Thoracic aorta (tissue), 2 donors: Measurements from ENCODE around the gene SMARCAL1. TPM values are rescaled to one million over a fixed set of nuclear protein-coding genes. Genes with fewer than 3 reads are reported as not detected.

Experiments used
- ATAC-seq: fragments of 150-250 bp; one replicate; pipeline ENCODE4 v1.8.0; 2017; ENCODE audit warnings: low read depth; ENCODE audit not compliant: insufficient number of reproducible peaks, low FRiP score
- DNase-seq: peaks from one replicate; pipeline ENCODE4 v3.0.0-alpha.2; 2020; ENCODE audit warnings: low spot score
- H3K27ac ChIP-seq, 2 donors: fragments of 200-600 bp; sonication (generic); 1 replicate in 1 of 2; 2 replicates in 1 of 2; pipeline ENCODE4 v1.5.1; 2016; ENCODE audit warnings: mild to moderate bottlenecking in 2 of 2, moderate library complexity in 2 of 2
- H3K27me3 ChIP-seq: fragments of 200-600 bp; sonication (generic); replicated peaks from 2 replicates; pipeline ENCODE4 v1.6.0; 2016; ENCODE audit warnings: mild to moderate bottlenecking; ENCODE audit not compliant: insufficient read depth
- H3K36me3 ChIP-seq: fragments of 200-600 bp; sonication (generic); one replicate; pipeline ENCODE4 v1.5.1; 2016
- H3K4me1 ChIP-seq, 2 donors: fragments of 200-600 bp; sonication (generic); 1 replicate in 1 of 2; 2 replicates in 1 of 2; pipeline versions ENCODE4 v1.5.1 to v1.6.0; 2016; ENCODE audit warnings: low read depth in 2 of 2, mild to moderate bottlenecking in 1 of 2; ENCODE audit not compliant: control insufficient read depth in 1 of 2
- H3K4me3 ChIP-seq: fragments of 200-600 bp; sonication (generic); 2 replicates; pipeline ENCODE4 v1.5.1; 2016; ENCODE audit warnings: mild to moderate bottlenecking
- H3K9me3 ChIP-seq: fragments of 200-600 bp; sonication (generic); 2 replicates; pipeline ENCODE4 v1.5.1; 2016
- CTCF ChIP-seq: fragments of 200-600 bp; sonication (generic); IDR thresholded peaks from one replicate; pipeline ENCODE4 v1.5.1; 2019; ENCODE audit warnings: antibody characterized with exemption
- total RNA-seq, 2 donors: library from RNA; depleted of rRNA; stranded (reverse); fragments of >200 nt; gene quantifications; one replicate each; pipeline versions ENCODE4 v1.1.0 to v1.2.3, GENCODE V29; 2016

Gene SMARCAL1
- total RNA-seq, 2 donors from 2014 or later, result 22.1 to 28.4 TPM

GRCh38 chr2:216424274-216424673, 12.0 kb downstream of the SMARCAL1 start:
- no peak for TF ChIP-seq CTCF
- DNase-seq (no peak), ATAC-seq (no peak)
- H3K27ac ChIP-seq, result no peak overlapping the region
- no peaks in the 10 kb centered on the region for H3K27me3 ChIP-seq
- H3K4me1 ChIP-seq, result no peaks in the 10 kb centered on the region
- no peak overlapping the region for H3K4me3 ChIP-seq
- peaks cover 54% of the 10 kb centered on the region for H3K36me3 ChIP-seq
- H3K9me3 ChIP-seq, result no peaks in the 10 kb centered on the region

GRCh38 chr2:216425008-216425787, 12.9 kb downstream of the SMARCAL1 start:
- ATAC-seq (no peak), DNase-seq (no peak)
- Histone ChIP-seq H3K9me3 (no peaks in the 10 kb centered on the region), H3K27me3 (no peaks in the 10 kb centered on the region), H3K4me3 (no peak overlapping the region), H3K4me1 (no peaks in the 10 kb centered on the region), H3K27ac (no peak overlapping the region), H3K36me3 (peaks cover 62% of the 10 kb centered on the region)
- TF ChIP-seq CTCF, result no peak

- TF ChIP-seq CTCF, result no peak
- Histone ChIP-seq H3K27me3 (no peaks in the 10 kb centered on the region), H3K27ac (no peak overlapping the region), H3K36me3 (peaks cover 65% of the 10 kb centered on the region), H3K4me1 (no peaks in the 10 kb centered on the region), H3K4me3 (no peak overlapping the region), H3K9me3 (no peaks in the 10 kb centered on the region)
- no peak for ATAC-seq
- no peak for DNase-seq
Observed at GRCh38 chr2:216426166-216426777, 14.0 kb downstream of the SMARCAL1 start.

GRCh38 chr2:216426938-216427337, 14.7 kb downstream of the SMARCAL1 start:
- no peaks in the 10 kb centered on the region for H3K27me3 ChIP-seq
- no peak for TF ChIP-seq CTCF
- no peak for ATAC-seq
- no peak overlapping the region for H3K27ac ChIP-seq
- DNase-seq, result no peak
- no peak overlapping the region for H3K4me3 ChIP-seq
- H3K36me3 ChIP-seq, result peaks cover 65% of the 10 kb centered on the region
- no peaks in the 10 kb centered on the region for H3K9me3 ChIP-seq
- no peaks in the 10 kb centered on the region for H3K4me1 ChIP-seq

GRCh38 chr2:216428618-216429350, 16.5 kb downstream of the SMARCAL1 start:
- peaks cover 68% of the 10 kb centered on the region for H3K36me3 ChIP-seq
- TF ChIP-seq CTCF, result no peak
- no peak for ATAC-seq
- H3K4me3 ChIP-seq, result no peak overlapping the region
- no peaks in the 10 kb centered on the region for H3K27me3 ChIP-seq
- no peak for DNase-seq
- H3K9me3 ChIP-seq, result no peaks in the 10 kb centered on the region
- H3K27ac ChIP-seq, result no peak overlapping the region
- H3K4me1 ChIP-seq, result no peaks in the 10 kb centered on the region
